Placental pericyte (primary cell): ENCODE results near the gene PAAF1. TPM values are rescaled to one million over a fixed set of nuclear protein-coding genes. Genes with fewer than 3 reads are reported as not detected.

ENCODE experiments used
- total RNA-seq: library from RNA; depleted of rRNA; stranded (reverse); fragments of >200 nt; gene quantifications from 2 replicates; pipeline ENCODE4 v1.2.3, GENCODE V29; 2012

PAAF1 gene
- total RNA-seq = 6.8 and 10.2 TPM in 2 replicates

GRCh38 chr11:73876424-73877310 lies at the start of gene PAAF1, which contains the start of gene COA4:
TSS of gene PAAF1 (plus strand) at chr11:73876999. CDS start at chr11:73877022, 23 bp downstream.
TSS of gene COA4 (minus strand) at chr11:73876846. CDS start at chr11:73873378, 3,468 bp downstream.

GRCh38 chr11:73950869-73951710 lies 74.3 kb downstream of the PAAF1 start, which contains the start of gene DNAJB13:
TSS of gene DNAJB13 (plus strand) at chr11:73951026. CDS start at chr11:73951070, 44 bp downstream.

Other genes with a start within 250 kb of the PAAF1 start
- not detected in 2 replicates for gene PLEKHB1, start 230.4 kb upstream of the PAAF1 start, total RNA-seq
- 172 and 187 TPM in 2 replicates for gene RAB6A, start 115.9 kb upstream of the PAAF1 start, total RNA-seq
- gene MRPL48, start 89.1 kb upstream of the PAAF1 start, total RNA-seq = 18.9 and 23.6 TPM in 2 replicates
- gene COA4, start 153 bp upstream of the PAAF1 start, total RNA-seq = 66.5 and 91.9 TPM in 2 replicates
- under 0.01 TPM in 1 of 2 replicates, not detected in the other for gene DNAJB13, start 74.0 kb downstream of the PAAF1 start, total RNA-seq
- 3.9 and 4.9 TPM in 2 replicates for gene UCP2, start 105.8 kb downstream of the PAAF1 start, total RNA-seq
- gene UCP3, start 132.1 kb downstream of the PAAF1 start, total RNA-seq = 0.44 and 0.72 TPM in 2 replicates